H9 (cell line): ENCODE results near the gene KIRREL3. TPM values are rescaled to one million over a fixed set of nuclear protein-coding genes. Genes with fewer than 3 reads are reported as not detected.

Experiments
- DNase-seq: peaks from one replicate; pipeline ENCODE4 v3.0.0-alpha.2; 2017
- H2AFZ ChIP-seq: one replicate; pipeline ENCODE4 v1.6.1; 2013; ENCODE audit warnings: mild to moderate bottlenecking, low read length, control low read depth, moderate library complexity
- H2AK5ac ChIP-seq: 2 replicates; pipeline ENCODE4 v1.6.1; 2013; ENCODE audit warnings: low read length, control low read depth, mixed read lengths; ENCODE audit not compliant: insufficient read length
- H2BK120ac ChIP-seq: one replicate; pipeline ENCODE4 v1.6.1; 2013; ENCODE audit warnings: low read depth, mild to moderate bottlenecking, low read length, control low read depth, inconsistent platforms; ENCODE audit not compliant: poor library complexity, severe bottlenecking
- H2BK12ac ChIP-seq: 2 replicates; pipeline ENCODE4 v1.6.1; 2013; ENCODE audit warnings: low read length, control low read depth, mixed read lengths, low read depth; ENCODE audit not compliant: insufficient read length
- H2BK15ac ChIP-seq: 2 replicates; pipeline ENCODE4 v1.6.1; 2013; ENCODE audit warnings: low read depth, low read length, control low read depth
- H2BK20ac ChIP-seq: one replicate; pipeline ENCODE4 v1.6.1; 2013; ENCODE audit warnings: low read depth, mild to moderate bottlenecking, low read length, control low read depth, inconsistent platforms; ENCODE audit not compliant: poor library complexity, severe bottlenecking
- H2BK5ac ChIP-seq: 2 replicates; pipeline ENCODE4 v1.6.1; 2013; ENCODE audit warnings: low read length, control low read depth, mixed read lengths; ENCODE audit not compliant: insufficient read length
- H3K14ac ChIP-seq: 2 replicates; pipeline ENCODE4 v1.6.1; 2013; ENCODE audit warnings: low read length, control low read depth; ENCODE audit not compliant: insufficient read depth
- H3K18ac ChIP-seq: 2 replicates; pipeline ENCODE4 v1.6.1; 2013; ENCODE audit warnings: low read depth, mild to moderate bottlenecking, mixed read lengths, low read length, control low read depth; ENCODE audit not compliant: insufficient read length
- H3K23ac ChIP-seq: 2 replicates; pipeline ENCODE4 v1.6.1; 2013; ENCODE audit warnings: low read length, control low read depth, mixed read lengths, low read depth; ENCODE audit not compliant: insufficient read length
- H3K23me2 ChIP-seq: 2 replicates; pipeline ENCODE4 v1.6.1; 2013; ENCODE audit warnings: low read depth, mild to moderate bottlenecking, mixed read lengths, low read length, control low read depth; ENCODE audit not compliant: insufficient read length, poor library complexity, severe bottlenecking
- H3K27ac ChIP-seq: 2 replicates; pipeline ENCODE4 v1.5.1; 2013; ENCODE audit warnings: low read length, control low read depth, mixed read lengths, low read depth; ENCODE audit not compliant: insufficient read length
- H3K27me3 ChIP-seq: 2 replicates; pipeline ENCODE4 v1.6.1; 2013; ENCODE audit warnings: low read length, control low read depth, inconsistent platforms; ENCODE audit not compliant: insufficient read depth
- H3K4ac ChIP-seq: 2 replicates; pipeline ENCODE4 v1.6.1; 2013; ENCODE audit warnings: low read depth, mild to moderate bottlenecking, control low read depth, inconsistent platforms, low read length, moderate library complexity
- H3K4me1 ChIP-seq: 2 replicates; pipeline ENCODE4 v1.6.1; 2013; ENCODE audit warnings: low read length, control low read depth, inconsistent platforms; ENCODE audit not compliant: insufficient read depth
- H3K4me2 ChIP-seq: 2 replicates; pipeline ENCODE4 v1.6.1; 2013; ENCODE audit warnings: low read length, control low read depth, mixed read lengths; ENCODE audit not compliant: insufficient read length, insufficient read depth
- H3K56ac ChIP-seq: 2 replicates; pipeline ENCODE4 v1.6.1; 2013; ENCODE audit warnings: low read depth, mild to moderate bottlenecking, mixed read lengths, low read length, control low read depth; ENCODE audit not compliant: insufficient read length
- H3K79me1 ChIP-seq: 2 replicates; pipeline ENCODE4 v1.6.1; 2013; ENCODE audit warnings: low read depth, mild to moderate bottlenecking, moderate library complexity, low read length, control low read depth, inconsistent platforms; ENCODE audit not compliant: insufficient read depth, poor library complexity, severe bottlenecking
- H3K79me2 ChIP-seq: 2 replicates; pipeline ENCODE4 v1.6.1; 2013; ENCODE audit warnings: low read length, control low read depth, inconsistent platforms; ENCODE audit not compliant: insufficient read depth
- H3K9ac ChIP-seq: 2 replicates; pipeline ENCODE4 v1.6.1; 2013; ENCODE audit warnings: low read length, control low read depth, mixed read lengths; ENCODE audit not compliant: insufficient read length; ENCODE audit errors: extremely low read depth
- H3K9me3 ChIP-seq: one replicate; pipeline ENCODE4 v1.6.1; 2013; ENCODE audit warnings: low read depth, low read length, inconsistent platforms; ENCODE audit not compliant: control insufficient read depth
- H3T11ph ChIP-seq: one replicate; pipeline ENCODE4 v1.6.1; 2013; ENCODE audit warnings: mild to moderate bottlenecking, low read length, control low read depth, inconsistent platforms
- H4K20me1 ChIP-seq: one replicate; pipeline ENCODE4 v1.6.1; 2013; ENCODE audit not compliant: control insufficient read depth, insufficient read length, insufficient read depth
- H4K5ac ChIP-seq: 2 replicates; pipeline ENCODE4 v1.6.1; 2013; ENCODE audit warnings: low read depth, mild to moderate bottlenecking, mixed read lengths, low read length, control low read depth; ENCODE audit not compliant: insufficient read length
- H4K8ac ChIP-seq: replicated peaks from 2 replicates; pipeline ENCODE4 v1.6.1; 2013; ENCODE audit warnings: low read length, control low read depth, mixed read lengths, low read depth; ENCODE audit not compliant: insufficient read length
- H4K91ac ChIP-seq: 2 replicates; pipeline ENCODE4 v1.6.1; 2013; ENCODE audit warnings: low read depth, mild to moderate bottlenecking, moderate library complexity, mixed read lengths, low read length, control low read depth; ENCODE audit not compliant: insufficient read length
- H3K27ac Mint-ChIP-seq, 3 experiments: 2 replicates in 2 of 3; 3 replicates in 1 of 3; pipeline ENCODE4 v1.8.0; 2020 to 2021; ENCODE audit warnings: mixed read lengths in 3 of 3, mild to moderate bottlenecking in 1 of 3, moderate library complexity in 1 of 3
- H3K27me3 Mint-ChIP-seq: 2 replicates; pipeline ENCODE4 v1.8.0; 2021; ENCODE audit warnings: low read depth, mild to moderate bottlenecking, moderate library complexity, mixed read lengths
- H3K36me3 Mint-ChIP-seq, 3 experiments: 2 replicates in 2 of 3; 3 replicates in 1 of 3; pipeline ENCODE4 v1.8.0; 2020 to 2021; ENCODE audit warnings: low read depth in 3 of 3, mixed read lengths in 3 of 3; ENCODE audit not compliant: insufficient read depth in 1 of 3
- H3K4me1 Mint-ChIP-seq, 2 experiments: 2 replicates each; pipeline ENCODE4 v1.8.0; 2020; ENCODE audit warnings: mixed read lengths in 2 of 2
- H3K4me3 Mint-ChIP-seq, 2 experiments: 2 replicates in 1 of 2; 3 replicates in 1 of 2; pipeline ENCODE4 v1.8.0; 2020 to 2021; ENCODE audit warnings: mild to moderate bottlenecking in 2 of 2, mixed read lengths in 2 of 2, moderate library complexity in 1 of 2
- H3K9me3 Mint-ChIP-seq, 2 experiments: 2 replicates in 1 of 2; 3 replicates in 1 of 2; pipeline ENCODE4 v1.8.0; 2020; ENCODE audit warnings: mild to moderate bottlenecking in 2 of 2, mixed read lengths in 2 of 2, moderate library complexity in 1 of 2
- CTCF ChIP-seq: fragments of 200-600 bp; sonication (generic); conservative IDR thresholded peaks from 3 replicates; pipeline ENCODE4 v1.8.0; 2021; ENCODE audit warnings: antibody characterized with exemption, mild to moderate bottlenecking
- WGBS: extraction: QIAGEN DNeasy Blood & Tissue Kit; methylation state at CpG from one replicate; pipeline ENCODE4 v1.1.7; 2013; ENCODE audit warnings: missing lambda C conversion rate, low lambda C conversion rate, mixed read lengths; ENCODE audit not compliant: insufficient read length; ENCODE audit errors: extremely low coverage; 5-methylcytosine and 5-hydroxymethylcytosine counted together
- total RNA-seq: library from RNA; stranded (reverse); gene quantifications from 2 replicates; pipeline ENCODE4 v1.2.1, GENCODE V29; 2021

KIRREL3 gene
- total RNA-seq, 1 experiment from 2014 or later: 0.17 TPM

- H3T11ph ChIP-seq: no peak overlapping the region
- no peak overlapping the region for H3K18ac ChIP-seq
- H3K4ac ChIP-seq: no peak overlapping the region
- H3K27ac Mint-ChIP-seq: no peak overlapping the region; a peak in 1 of 7 replicates
- no peaks in the 10 kb centered on the region for H3K9me3 ChIP-seq
- H4K20me1 ChIP-seq: no peaks in the 10 kb centered on the region
- WGBS: 100% methylated on average over 1 of the region's 8 CpGs
- H3K27me3 Mint-ChIP-seq: no peaks in the 10 kb centered on the region; the same call in none of the 2 replicates
- H4K91ac ChIP-seq: no peak overlapping the region
- peaks cover 6% of the 10 kb centered on the region; the same call in 1 of the 2 replicates for H3K4me1 ChIP-seq
- no peak overlapping the region for H3K14ac ChIP-seq
- no peak overlapping the region for H2BK120ac ChIP-seq
- no peak overlapping the region for H3K9ac ChIP-seq
- no peak overlapping the region for H3K27ac ChIP-seq
- H3K36me3 Mint-ChIP-seq: no peaks in the 10 kb centered on the region
- H2BK15ac ChIP-seq: no peak overlapping the region
- no peak overlapping the region for H3K4me2 ChIP-seq
- no peak for TF ChIP-seq CTCF
- H3K4me1 Mint-ChIP-seq: peaks cover 33 to 42% of the 10 kb centered on the region in 2 experiments
- H3K23me2 ChIP-seq: no peaks in the 10 kb centered on the region
- H2BK20ac ChIP-seq: no peak overlapping the region
- no peaks in the 10 kb centered on the region for H3K79me1 ChIP-seq
- H2AK5ac ChIP-seq: no peak overlapping the region
- H3K9me3 Mint-ChIP-seq: no peaks in the 10 kb centered on the region
- no peak for DNase-seq
- H3K4me3 Mint-ChIP-seq: no peak overlapping the region
- H3K79me2 ChIP-seq: no peaks in the 10 kb centered on the region
- H4K5ac ChIP-seq: no peak overlapping the region
- no peaks in the 10 kb centered on the region for H3K27me3 ChIP-seq
- no peak overlapping the region for H2BK12ac ChIP-seq
- H4K8ac ChIP-seq: no peak overlapping the region
- no peak overlapping the region for H2BK5ac ChIP-seq
- no peak overlapping the region for H3K56ac ChIP-seq
- no peak overlapping the region for H3K23ac ChIP-seq
- no peak overlapping the region for H2AFZ ChIP-seq
Measured at GRCh38 chr11:126496576-126497337, 503.8 kb downstream of the KIRREL3 start.
